ENCODE data around the gene FAR2.

Gene FAR2

DNA sequence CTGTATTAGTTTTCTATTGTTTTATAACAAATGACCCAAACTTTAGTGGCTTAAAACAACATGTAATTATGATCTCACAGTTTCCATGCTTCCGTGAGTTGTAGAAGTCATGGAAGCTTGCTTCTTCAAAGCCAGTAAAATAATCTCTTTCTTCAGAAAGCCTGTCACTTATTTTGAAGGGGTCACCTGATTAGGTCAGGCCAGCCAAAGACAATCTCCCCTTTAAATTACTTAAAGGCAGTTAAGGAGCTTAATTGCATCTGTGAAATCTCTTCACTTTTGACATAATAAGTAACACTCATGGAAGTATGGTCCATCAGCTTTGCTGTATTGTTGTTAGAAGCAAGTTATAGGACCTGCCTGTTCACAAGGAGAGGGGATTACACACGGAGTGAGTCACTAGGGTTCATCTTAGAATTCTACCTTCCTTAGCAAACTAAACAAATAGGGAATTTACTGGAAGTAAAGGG lies 89.8 kb downstream of the FAR2 start (continued):
- TF ChIP-seq ZNF248 (tag by site-specific recombination; IDR thresholded peaks at IDR 0.05) = no peak

- H3K27ac ChIP-seq (ENCODE audit: extremely low read depth, low read depth, low read length) = no peak overlapping the region
- ChIA-PET CTCF (interaction anchor here (0.9 kb wide), 1 partner anchor 160 kb away, joined by 3 read pairs; no protein-coding TSS in a partner anchor), POLR2A (no interaction called here)
- peaks cover 10% of the 10 kb centered on the region for H3K4me1 ChIP-seq (ENCODE audit: control insufficient read depth, insufficient read depth, low read length)
- TF ChIP-seq ZNF2 (tag by site-specific recombination; IDR thresholded peaks at IDR 0.05) (no peak), ZNF391 (tag by site-specific recombination; IDR thresholded peaks at IDR 0.05; ENCODE audit: borderline replicate concordance, low read depth) (no peak), ZNF776 (tag by site-specific recombination; IDR thresholded peaks at IDR 0.05; ENCODE audit: borderline replicate concordance) (no peak), ZNF600 (tag by site-specific recombination; IDR thresholded peaks at IDR 0.05) (no peak), ZXDB (tag by site-specific recombination; IDR thresholded peaks at IDR 0.05) (no peak), ZNF521 (tag by site-specific recombination; IDR thresholded peaks at IDR 0.05) (no peak), BCL11A (tag by site-specific recombination; IDR thresholded peaks at IDR 0.05; ENCODE audit: low read depth) (no peak), ZNF112 (tag by site-specific recombination; IDR thresholded peaks at IDR 0.05) (no peak), ZIC2 (tag by site-specific recombination; IDR thresholded peaks at IDR 0.05) (no peak), MZF1 (tag by site-specific recombination; IDR thresholded peaks at IDR 0.05; ENCODE audit: borderline replicate concordance) (no peak), ZNF248 (tag by site-specific recombination; IDR thresholded peaks at IDR 0.05) (no peak), ZBTB7A (tag by site-specific recombination; IDR thresholded peaks at IDR 0.05; ENCODE audit: low read depth) (no peak), ZNF280C (tag by site-specific recombination; IDR thresholded peaks at IDR 0.05) (no peak)
- no peak overlapping the region for H3K4me3 ChIP-seq (ENCODE audit: low read depth, low read length)
- H3K9me3 ChIP-seq (ENCODE audit: control insufficient read depth, insufficient read depth, low read depth, low read length) = no peaks in the 10 kb centered on the region
- H3K36me3 ChIP-seq (ENCODE audit: control insufficient read depth in 2 of 2, insufficient read depth in 1 of 2, low read length in 2 of 2) = no peaks in the 10 kb centered on the region
Observed at GRCh38 chr12:29239336-29239735, 90.3 kb downstream of the FAR2 start.

- TF ChIP-seq ZBTB26 (tag by site-specific recombination; optimal IDR thresholded peaks at IDR 0.05) (no peak), ZNF174 (tag by site-specific recombination; IDR thresholded peaks at IDR 0.05) (no peak)
- TF ChIP-seq, protein P1, sequence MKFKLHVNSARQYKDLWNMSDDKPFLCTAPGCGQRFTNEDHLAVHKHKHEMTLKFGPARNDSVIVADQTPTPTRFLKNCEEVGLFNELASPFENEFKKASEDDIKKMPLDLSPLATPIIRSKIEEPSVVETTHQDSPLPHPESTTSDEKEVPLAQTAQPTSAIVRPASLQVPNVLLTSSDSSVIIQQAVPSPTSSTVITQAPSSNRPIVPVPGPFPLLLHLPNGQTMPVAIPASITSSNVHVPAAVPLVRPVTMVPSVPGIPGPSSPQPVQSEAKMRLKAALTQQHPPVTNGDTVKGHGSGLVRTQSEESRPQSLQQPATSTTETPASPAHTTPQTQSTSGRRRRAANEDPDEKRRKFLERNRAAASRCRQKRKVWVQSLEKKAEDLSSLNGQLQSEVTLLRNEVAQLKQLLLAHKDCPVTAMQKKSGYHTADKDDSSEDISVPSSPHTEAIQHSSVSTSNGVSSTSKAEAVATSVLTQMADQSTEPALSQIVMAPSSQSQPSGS (tag by site-specific recombination; IDR thresholded peaks at IDR 0.05; ENCODE audit: low read depth) = 0 out of 2 replicates have a peak, but pooled peaks have one; percentile 6
- Histone ChIP-seq H3K4me1 (ENCODE audit: control insufficient read depth, insufficient read depth, low read length) (peaks cover 10% of the 10 kb centered on the region), H3K9me3 (ENCODE audit: control insufficient read depth, insufficient read depth, low read depth, low read length) (no peaks in the 10 kb centered on the region), H3K4me3 (ENCODE audit: low read depth, low read length) (no peak overlapping the region), H3K36me3 (ENCODE audit: control insufficient read depth in 2 of 2, insufficient read depth in 1 of 2, low read length in 2 of 2) (no peaks in the 10 kb centered on the region), H3K27ac (ENCODE audit: extremely low read depth, low read depth, low read length) (no peak overlapping the region)
- CTCF ChIA-PET = no interaction called here
- POLR2A ChIA-PET = no interaction called here
Observed at GRCh38 chr12:29240441-29240840, 91.4 kb downstream of the FAR2 start.
